Pancreas (tissue), 10 donors: ENCODE measurements around the gene FSTL4. TPM values are rescaled to one million over a fixed set of nuclear protein-coding genes. Genes with fewer than 3 reads are reported as not detected.

Source experiments
- ATAC-seq, 4 donors: fragments of 200-7000 bp; cut with Tn5 transposase; one replicate each; pipeline versions ENCODE4 v1.8.0 to v1.9.1; 2020; ENCODE audit warnings: mild to moderate bottlenecking in 4 of 4, moderate library complexity in 4 of 4
- DNase-seq, 6 donors: peaks; one replicate each; pipeline ENCODE4 v3.0.0-alpha.2; 2020
- FAIRE-seq: peaks from 2 replicates; lab custom pipeline; 2012; peaks lifted over from hg19 to GRCh38; lab: Jason Lieb, UNC
- H3K27ac ChIP-seq, 4 donors: fragments of 200-600 bp; sonication (generic); 1 replicate in 3 of 4; 2 replicates in 1 of 4; pipeline versions ENCODE4 v1.5.0 to v1.8.0; 2020
- H3K27me3 ChIP-seq, 4 donors: fragments of 200-600 bp; one replicate each; pipeline ENCODE4 v1.8.0; 2021
- H3K36me3 ChIP-seq, 3 donors: fragments of 200-600 bp; sonication (generic) in 1 of 3; one replicate each; pipeline versions ENCODE4 v1.5.0 to v1.8.0; 2020 to 2021
- H3K4me1 ChIP-seq, 3 donors: fragments of 200-600 bp; one replicate each; pipeline ENCODE4 v1.8.0; 2021
- H3K4me3 ChIP-seq, 4 donors: fragments of 200-600 bp; sonication (generic) in 2 of 4; one replicate each; pipeline versions ENCODE4 v1.5.0 to v1.8.0; 2020 to 2021
- H3K9me3 ChIP-seq, 4 donors: fragments of 200-600 bp; one replicate each; pipeline ENCODE4 v1.8.0; 2021
- CTCF ChIP-seq, 4 donors: fragments of 200-600 bp; sonication (generic) in 3 of 4; IDR thresholded peaks; one replicate each; pipeline versions ENCODE4 v1.5.0 to v1.8.0; 2021; ENCODE audit warnings: antibody characterized with exemption in 4 of 4
- WGBS, 2 donors: extraction: QIAGEN DNeasy Blood & Tissue Kit; methylation state at CpG; one replicate each; pipeline ENCODE4 v1.1.7; 2013; 5-methylcytosine and 5-hydroxymethylcytosine counted together
- intact Hi-C, 3 donors: fragments of 100-400 bp; cut with DNase I; formaldehyde crosslinking; loops; one replicate each; pipeline versions ENCODE4 v1.11.1 to v1.14.2; 2022
- polyA plus RNA-seq, 2 donors: library from polyadenylated mRNA; stranded (reverse); fragments of 200-250 nt; gene quantifications; one replicate each; pipeline ENCODE4 v1.2.3, GENCODE V29; 2013
- total RNA-seq, 6 donors: library from RNA; stranded (reverse); fragmentation: NEBNext Ultra II Directional in 4 of 6; extraction: Animal tissue kit (Norgen Biotek cat#: 25700) in 4 of 6; gene quantifications; one replicate each; pipeline versions ENCODE4 v1.2.1 to v1.2.4, GENCODE V29; 2021 to 2023
- donor health status: healthy with polysubstance abuse.
- donor health status: DM: no; HTN: no; CAD: no; lungs with moderate emphysema.
- donor health status: DM: no; HTN: no; CAD: no.
- donor health status: control.
- donor health status: control.
- donor health status: Bipolar disorder and iron deficiency.
- donor health status: DM: yes; HTN: yes; CAD: no.
- donor health status: DM: no; HTN: no; CAD: no.
- donor health status: DM: no; HTN: no; CAD: no.
- donor health status: DM: yes; HTN: yes; CAD: no.

Gene FSTL4
- total and polyA plus RNA-seq, 8 donors, result 0.68 to 2.4 (median 1.4) TPM

DNA sequence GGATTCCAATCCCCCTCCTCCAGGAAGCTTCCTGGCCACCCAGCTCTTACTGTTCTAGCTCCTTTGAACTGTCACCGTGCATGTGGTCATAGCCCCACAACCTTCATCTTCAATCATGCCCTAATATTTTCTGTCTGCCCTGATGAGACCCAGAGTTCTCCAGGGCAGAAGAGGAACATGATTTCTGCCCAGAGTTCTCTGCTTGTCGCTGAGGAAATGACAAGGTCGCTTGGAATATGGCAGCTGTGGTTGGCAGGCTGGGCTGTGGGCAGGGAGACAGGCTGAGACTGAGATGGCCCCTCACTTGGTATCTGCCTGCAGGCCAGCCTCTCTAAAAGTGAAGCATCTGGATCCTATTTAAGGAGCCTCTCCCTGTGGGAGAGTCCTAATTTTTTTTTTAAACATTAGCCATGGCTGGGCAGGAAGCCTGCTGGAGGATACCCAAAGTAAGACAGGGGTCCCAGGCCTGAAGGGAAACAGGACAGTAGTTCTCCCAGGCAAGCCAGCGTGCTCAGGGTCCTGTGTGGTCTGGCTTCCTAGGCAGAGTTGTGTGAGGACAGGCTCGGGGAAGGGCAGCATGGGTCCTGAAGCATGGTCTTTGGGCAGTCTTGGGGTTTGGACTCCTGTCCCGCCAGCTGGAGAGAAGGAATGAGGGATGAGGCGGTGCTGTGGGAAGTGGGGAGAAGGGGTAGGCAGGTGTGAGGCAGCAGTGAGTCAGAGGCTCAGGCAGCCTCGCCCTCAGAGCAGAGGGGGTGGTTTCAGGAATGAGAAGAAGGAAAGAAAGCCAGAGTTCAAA is 242.1 kb downstream of the FSTL4 start:
- no peaks in the 10 kb centered on the region for H3K4me1 ChIP-seq
- intact Hi-C loops, result no loop called here
- H3K4me3 ChIP-seq, result no peak overlapping the region
- H3K27ac ChIP-seq, result no peak overlapping the region
- ATAC-seq (no peak), FAIRE-seq (no peak), DNase-seq (no peak)
- H3K9me3 ChIP-seq, result no peaks in the 10 kb centered on the region
- H3K27me3 ChIP-seq, result no peaks in the 10 kb centered on the region
- no peaks in the 10 kb centered on the region for H3K36me3 ChIP-seq
- WGBS, 2 donors, result 81 to 84% methylated on average over 8 of the region's 8 CpGs
- TF ChIP-seq CTCF (IDR thresholded peaks at IDR 0.05), result no peak

DNA sequence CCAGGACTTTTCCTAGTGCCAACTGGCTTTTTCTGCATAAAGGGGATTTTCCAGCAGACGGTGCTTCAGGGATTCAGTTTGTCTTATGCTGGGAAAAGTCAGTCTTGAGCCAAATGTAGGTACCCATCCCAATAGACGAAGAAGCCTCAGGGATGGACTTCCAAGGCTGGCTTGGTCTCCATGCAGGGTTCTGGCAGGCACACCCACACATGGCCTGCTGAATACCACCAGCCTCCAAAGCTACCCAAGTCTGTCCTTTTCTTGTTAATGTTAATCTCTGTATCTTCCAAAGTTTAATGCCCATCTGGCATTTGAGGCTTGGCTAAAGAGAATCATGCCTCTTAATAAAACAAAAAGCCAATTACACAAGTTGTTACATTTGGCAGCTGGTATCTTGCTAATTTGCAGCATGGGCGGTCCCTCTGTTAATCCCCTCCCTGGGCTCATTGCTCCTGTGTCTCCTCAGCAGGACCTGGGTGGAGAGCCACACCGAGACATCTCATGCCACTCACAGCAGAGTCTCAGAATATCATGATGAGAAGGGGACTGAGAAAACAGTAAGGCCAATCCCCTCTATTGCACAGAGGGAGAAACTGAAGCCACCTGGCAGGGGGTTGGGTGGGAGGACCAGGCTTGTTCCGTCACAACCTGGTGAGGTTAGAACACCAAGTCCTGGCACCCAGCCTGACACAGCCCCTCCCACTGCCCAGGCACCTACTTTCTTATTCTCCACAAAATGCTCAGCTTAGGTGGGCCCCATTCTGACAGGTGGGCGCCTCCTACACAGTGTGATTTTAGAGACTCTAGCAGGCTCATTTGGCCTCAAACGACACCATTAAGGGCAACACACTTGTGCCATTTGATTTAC is 243.2 kb downstream of the FSTL4 start:
- ATAC-seq, result no peak
- 89 to 91% methylated on average over 7 of the region's 7 CpGs for WGBS, 2 donors

GRCh38 chr5:133367984-133368383 is 244.4 kb downstream of the FSTL4 start:
- no peaks in the 10 kb centered on the region for H3K9me3 ChIP-seq
- intact Hi-C loops, result no loop called here
- ATAC-seq (no peak), DNase-seq (no peak), FAIRE-seq (no peak)
- no peaks in the 10 kb centered on the region for H3K4me1 ChIP-seq
- no peak overlapping the region for H3K27ac ChIP-seq
- no peaks in the 10 kb centered on the region for H3K36me3 ChIP-seq
- TF ChIP-seq CTCF (IDR thresholded peaks at IDR 0.05), result no peak
- no peaks in the 10 kb centered on the region for H3K27me3 ChIP-seq
- H3K4me3 ChIP-seq, result no peak overlapping the region
- WGBS, 2 donors, result 73 to 82% methylated on average over 2 of the region's 2 CpGs

More for the DNA sequence above, 243.2 kb downstream of the FSTL4 start:
- H3K9me3 ChIP-seq, result no peaks in the 10 kb centered on the region
- DNase-seq, result no peak
- H3K36me3 ChIP-seq, result no peaks in the 10 kb centered on the region
- H3K4me3 ChIP-seq, result no peak overlapping the region
- no peak for FAIRE-seq
- no peak for TF ChIP-seq CTCF (IDR thresholded peaks at IDR 0.05)
- H3K27me3 ChIP-seq, result no peaks in the 10 kb centered on the region
- no peak overlapping the region for H3K27ac ChIP-seq
- H3K4me1 ChIP-seq, result no peaks in the 10 kb centered on the region
- intact Hi-C loops, result no loop called here

DNA sequence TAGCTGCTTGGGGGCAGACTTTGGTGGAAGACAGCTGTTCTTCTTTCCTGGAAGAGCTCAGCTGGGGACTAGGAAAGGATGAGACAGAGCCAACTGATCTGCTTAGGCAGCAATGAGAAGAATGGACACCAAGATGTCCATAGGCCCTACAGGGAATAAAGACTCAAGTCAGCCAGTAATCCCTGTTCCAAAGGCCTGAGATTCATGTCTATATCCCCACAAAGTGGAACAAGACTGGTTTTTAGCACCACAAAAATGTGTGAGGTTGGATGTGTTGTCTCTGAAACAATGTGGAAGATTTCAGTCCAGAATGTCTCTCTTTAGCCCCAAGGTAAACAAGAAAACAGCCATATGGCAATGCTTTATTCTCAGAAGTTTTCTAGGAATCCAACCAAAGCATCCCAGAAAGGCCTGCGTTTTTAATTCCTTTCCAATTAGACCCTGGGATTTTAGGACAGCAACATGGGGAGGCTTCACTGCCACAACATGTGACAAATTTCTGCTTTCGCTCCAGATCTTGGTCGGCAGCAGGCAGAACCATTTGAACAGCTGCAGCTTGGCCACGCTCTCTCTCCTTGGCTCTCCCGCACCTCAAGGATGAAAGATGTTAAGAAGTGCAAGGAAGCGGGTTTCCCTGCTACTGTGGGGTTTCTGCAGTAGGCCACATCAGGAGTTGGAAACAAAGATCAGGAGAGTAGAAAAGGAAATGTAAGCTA is 245.1 kb downstream of the FSTL4 start:
- Histone ChIP-seq H3K27ac (no peak overlapping the region), H3K27me3 (no peaks in the 10 kb centered on the region), H3K4me3 (no peak overlapping the region), H3K4me1 (no peaks in the 10 kb centered on the region), H3K9me3 (no peaks in the 10 kb centered on the region), H3K36me3 (no peaks in the 10 kb centered on the region)
- DNase-seq (no peak), FAIRE-seq (no peak), ATAC-seq (no peak)
- WGBS, 2 donors, result 76 to 79% methylated on average over 6 of the region's 6 CpGs
- intact Hi-C loops, result no loop called here
- no peak for TF ChIP-seq CTCF (IDR thresholded peaks at IDR 0.05)
